ENCODE data around the gene TRAM2. TPM values are rescaled to one million over a fixed set of nuclear protein-coding genes. Genes with fewer than 3 reads are reported as not detected.

The TRAM2 gene
- total RNA-seq, 5 donors from 2014 or later (not counting 1 experiment from before 2014, with no cell fraction given), result 8.8 to 12.1 (median 9.3) TPM

DNA sequence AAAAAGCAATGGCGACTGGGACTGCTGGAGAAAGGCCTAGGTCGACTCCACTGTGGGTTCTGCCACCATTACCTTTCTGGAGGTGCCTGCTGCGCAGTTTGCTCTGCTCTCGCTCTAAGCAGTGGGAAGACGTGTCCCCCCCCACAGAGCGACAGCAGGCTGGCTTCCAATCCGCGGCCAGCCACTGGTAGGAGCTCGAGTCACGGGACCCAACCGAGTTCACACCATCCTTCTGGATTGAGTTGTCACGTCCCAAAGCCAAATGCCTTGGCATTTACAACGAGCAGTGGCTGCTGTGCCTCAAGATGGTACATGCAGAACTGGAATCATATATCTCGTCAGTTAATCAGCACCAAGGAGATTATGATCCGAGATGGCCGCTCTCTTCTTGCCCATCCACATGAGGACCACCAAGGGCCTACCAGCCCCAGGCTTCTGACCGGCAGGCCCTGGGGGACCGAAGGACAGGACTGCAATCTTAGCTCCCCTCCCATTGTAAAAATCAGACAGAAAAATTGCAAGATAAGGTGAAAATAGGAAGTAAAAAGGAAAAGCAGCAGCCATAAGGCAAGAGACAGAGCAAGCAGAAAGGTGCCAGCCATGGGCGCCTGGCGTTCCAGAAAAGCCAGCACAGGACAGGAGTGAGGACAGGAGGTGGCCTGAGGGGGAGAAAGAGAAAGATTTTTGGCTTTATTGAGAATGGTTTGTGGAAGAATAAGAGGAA is 74.4 kb downstream of the TRAM2 start:
- H3K4me3 Mint-ChIP-seq, result no peak overlapping the region
- WGBS (ENCODE audit: insufficient coverage), result 86% methylated on average over 18 of the region's 20 CpGs

DNA sequence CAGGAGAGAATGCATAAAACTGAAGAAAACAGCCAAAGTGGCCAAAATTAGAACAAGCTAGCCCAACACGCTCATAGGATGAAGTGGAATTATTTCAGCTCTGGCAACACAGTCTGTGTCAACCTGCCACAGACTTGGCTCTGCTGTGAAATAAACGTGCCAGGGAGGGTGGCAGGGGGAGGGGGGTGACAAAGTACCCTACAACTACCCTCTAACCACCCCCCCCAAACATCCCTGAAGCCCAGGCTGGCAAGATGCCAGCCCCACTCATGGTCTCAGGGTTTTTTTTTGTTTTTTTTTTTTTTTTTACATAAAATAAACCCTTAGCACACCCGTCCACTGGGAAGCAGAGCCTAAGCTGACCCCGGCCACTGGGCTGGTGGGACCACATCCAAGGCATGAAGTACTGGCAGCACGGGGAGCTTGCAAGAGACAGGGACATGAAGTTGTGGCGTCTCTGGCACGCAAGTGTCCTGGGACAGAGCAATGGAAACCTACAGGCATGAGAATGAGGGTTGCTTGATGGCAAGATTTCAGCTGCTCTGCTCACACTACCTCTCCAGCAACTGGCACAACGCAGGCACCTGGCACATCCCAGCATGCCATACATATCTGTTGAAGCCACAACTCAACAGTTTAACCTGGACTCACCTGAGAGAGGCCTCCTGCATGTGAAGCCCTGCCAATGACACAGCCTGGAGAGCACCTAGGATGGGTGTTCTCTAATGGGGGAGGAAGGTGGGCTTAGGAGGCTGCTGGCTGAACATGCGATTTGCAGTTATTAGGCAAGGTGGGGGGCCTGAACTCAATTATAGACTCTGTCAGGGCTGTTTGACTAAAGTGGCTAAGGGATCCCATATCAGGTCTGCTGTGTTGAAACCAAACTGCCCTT is 76.4 kb downstream of the TRAM2 start:
- H3K27ac ChIP-seq (ENCODE audit: low read length), result no peak overlapping the region
- DNase-seq, result no peak
- Mint-ChIP-seq H3K4me1 (no peaks in the 10 kb centered on the region), H3K36me3 (peaks cover 24% of the 10 kb centered on the region), H3K9me3 (no peaks in the 10 kb centered on the region), H3K27me3 (no peaks in the 10 kb centered on the region), H3K27ac (no peak overlapping the region), H3K4me3 (no peak overlapping the region)
- no peak for ATAC-seq (replicated peaks in 1 of 4)
- no peaks in the 10 kb centered on the region for H3K9me3 ChIP-seq
- H3K36me3 ChIP-seq (ENCODE audit: control insufficient read depth in 2 of 2, extremely low read depth in 1 of 2, insufficient read depth in 1 of 2, low read length in 1 of 2), result peaks cover 4 to 6% of the 10 kb centered on the region in 2 donors
- H3K27me3 ChIP-seq (replicated peaks in 1 of 2; ENCODE audit: control insufficient read depth in 2 of 2, extremely low read depth in 1 of 2, insufficient read depth in 2 of 2, low read length in 1 of 2), result no peaks in the 10 kb centered on the region
- H3K4me3 ChIP-seq (ENCODE audit: control insufficient read depth in 1 of 2, extremely low read depth in 1 of 2, low read length in 1 of 2), result no peak overlapping the region
- H3K4me1 ChIP-seq (ENCODE audit: control insufficient read depth in 1 of 2, extremely low read depth in 1 of 2, insufficient read depth in 2 of 2, low read length in 2 of 2), result peaks cover 0 to 9% of the 10 kb centered on the region in 2 experiments
- ChIA-PET POLR2A (no interaction called here), CTCF (no interaction called here)
- 86% methylated on average over 6 of the region's 9 CpGs for WGBS (ENCODE audit: insufficient coverage)

More for the DNA sequence above, 74.4 kb downstream of the TRAM2 start:
- ChIA-PET CTCF (no interaction called here), POLR2A (no interaction called here)
- DNase-seq (no peak), ATAC-seq (replicated peaks in 1 of 4) (no peak)
- no peaks in the 10 kb centered on the region for H3K9me3 Mint-ChIP-seq
- Histone ChIP-seq H3K36me3 (ENCODE audit: control insufficient read depth in 2 of 2, extremely low read depth in 1 of 2, insufficient read depth in 1 of 2, low read length in 1 of 2) (peaks cover 4 to 19% of the 10 kb centered on the region in 2 donors), H3K9me3 (no peaks in the 10 kb centered on the region), H3K27me3 (replicated peaks in 1 of 2; ENCODE audit: control insufficient read depth in 2 of 2, extremely low read depth in 1 of 2, insufficient read depth in 2 of 2, low read length in 1 of 2) (no peaks in the 10 kb centered on the region), H3K27ac (ENCODE audit: low read length) (no peak overlapping the region), H3K4me1 (ENCODE audit: control insufficient read depth in 1 of 2, extremely low read depth in 1 of 2, insufficient read depth in 2 of 2, low read length in 2 of 2) (peaks cover 0 to 9% of the 10 kb centered on the region in 2 experiments), H3K4me3 (ENCODE audit: control insufficient read depth in 1 of 2, extremely low read depth in 1 of 2, low read length in 1 of 2) (no peak overlapping the region)
- no peak overlapping the region for H3K27ac Mint-ChIP-seq
- peaks cover 34% of the 10 kb centered on the region for H3K36me3 Mint-ChIP-seq
- no peaks in the 10 kb centered on the region for H3K27me3 Mint-ChIP-seq
- no peaks in the 10 kb centered on the region for H3K4me1 Mint-ChIP-seq

DNA sequence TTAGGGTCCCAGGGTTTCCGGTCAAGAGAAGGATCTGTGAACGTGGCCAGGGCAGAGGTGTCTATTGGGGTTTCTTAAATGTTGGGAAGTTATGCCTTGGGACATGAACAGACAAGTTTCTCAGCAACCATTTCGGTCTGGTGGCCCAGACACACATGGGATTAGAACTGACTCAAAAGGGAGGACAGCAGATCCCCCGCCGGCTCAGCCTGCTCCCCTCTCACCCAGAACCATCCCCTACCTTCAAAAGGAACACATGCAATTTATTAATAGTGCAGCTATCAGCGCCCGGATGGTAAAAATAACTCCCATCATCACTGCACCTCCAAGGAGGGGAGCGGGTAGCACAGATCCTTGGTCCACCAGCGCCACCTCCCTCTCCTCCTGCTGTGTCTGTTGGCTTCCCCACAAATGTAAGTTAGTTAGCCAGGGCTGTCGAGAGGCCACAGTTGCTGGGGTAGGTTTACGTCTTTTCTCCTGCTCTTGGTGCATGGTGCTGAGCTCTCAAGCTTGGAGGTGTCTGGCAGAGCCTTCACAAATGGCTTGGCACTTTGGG is 77.1 kb downstream of the TRAM2 start:
- whole genome bisulfite sequencing (ENCODE audit: insufficient coverage), result 100% methylated on average over 2 of the region's 11 CpGs
- H3K9me3 ChIP-seq, result no peaks in the 10 kb centered on the region
- H3K36me3 ChIP-seq (ENCODE audit: control insufficient read depth in 2 of 2, extremely low read depth in 1 of 2, insufficient read depth in 1 of 2, low read length in 1 of 2), result peaks cover under 1 to 2% of the 10 kb centered on the region in 2 donors
- no peak for DNase-seq
- Mint-ChIP-seq H3K36me3 (peaks cover 21% of the 10 kb centered on the region), H3K4me1 (no peaks in the 10 kb centered on the region), H3K9me3 (peaks cover 4 to 6% (median 5%) of the 10 kb centered on the region in 3 donors), H3K27me3 (no peaks in the 10 kb centered on the region), H3K27ac (no peak overlapping the region), H3K4me3 (no peak overlapping the region)
- H3K27me3 ChIP-seq (replicated peaks in 1 of 2; ENCODE audit: control insufficient read depth in 2 of 2, extremely low read depth in 1 of 2, insufficient read depth in 2 of 2, low read length in 1 of 2), result no peaks in the 10 kb centered on the region
- no peak overlapping the region for H3K4me3 ChIP-seq (ENCODE audit: control insufficient read depth in 1 of 2, extremely low read depth in 1 of 2, low read length in 1 of 2)
- CTCF ChIA-PET, result interaction anchor here in 1 of 2 donors (0.6 kb wide), 1 partner anchor 55 kb away, joined by 5 read pairs; no protein-coding TSS in a partner anchor
- H3K4me1 ChIP-seq (ENCODE audit: control insufficient read depth in 1 of 2, extremely low read depth in 1 of 2, insufficient read depth in 2 of 2, low read length in 2 of 2), result peaks cover 0 to 9% of the 10 kb centered on the region in 2 experiments
- no peak overlapping the region for H3K27ac ChIP-seq (ENCODE audit: low read length)
- no peak for ATAC-seq (replicated peaks in 1 of 4)
- POLR2A ChIA-PET, result no interaction called here

DNA sequence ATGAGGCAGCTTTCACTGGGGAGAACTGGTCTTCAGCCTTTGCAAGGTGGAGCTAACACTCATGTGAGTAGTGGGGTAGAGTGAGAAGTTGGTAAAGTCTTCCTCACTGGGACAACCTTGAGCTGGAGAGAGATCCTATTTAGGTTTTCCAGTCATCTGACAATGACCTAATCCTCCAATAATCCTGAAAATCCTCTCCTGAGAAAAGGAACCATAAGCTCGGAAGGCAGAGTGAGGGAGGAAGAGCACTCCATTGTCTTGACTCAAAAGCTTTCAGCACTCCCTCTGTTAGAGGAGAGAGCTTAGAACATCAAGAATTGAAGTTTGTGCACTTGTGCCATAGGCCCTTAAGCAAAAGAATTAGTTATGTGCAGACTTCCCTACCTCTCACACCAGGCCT is 77.8 kb downstream of the TRAM2 start:
- H3K4me1 Mint-ChIP-seq, result no peaks in the 10 kb centered on the region
- H3K4me3 Mint-ChIP-seq, result no peak overlapping the region
- no CpG with 5 or more reads among the region's 1 CpG for WGBS (ENCODE audit: insufficient coverage)
- H3K36me3 Mint-ChIP-seq, result peaks cover 19% of the 10 kb centered on the region
- H3K27me3 Mint-ChIP-seq, result no peaks in the 10 kb centered on the region
- H3K4me1 ChIP-seq (ENCODE audit: control insufficient read depth in 1 of 2, extremely low read depth in 1 of 2, insufficient read depth in 2 of 2, low read length in 2 of 2), result peaks cover 0 to 1% of the 10 kb centered on the region in 2 experiments
- peaks cover 0 to 2% of the 10 kb centered on the region in 2 donors for H3K36me3 ChIP-seq (ENCODE audit: control insufficient read depth in 2 of 2, extremely low read depth in 1 of 2, insufficient read depth in 1 of 2, low read length in 1 of 2)
- H3K27ac ChIP-seq (ENCODE audit: low read length), result no peak overlapping the region
- no peak for DNase-seq
- no peaks in the 10 kb centered on the region for H3K9me3 ChIP-seq
- H3K27ac Mint-ChIP-seq, result no peak overlapping the region
- H3K9me3 Mint-ChIP-seq, result peaks cover 4 to 12% (median 7%) of the 10 kb centered on the region in 3 donors
- no peak for ATAC-seq (replicated peaks in 1 of 4)
- H3K27me3 ChIP-seq (replicated peaks in 1 of 2; ENCODE audit: control insufficient read depth in 2 of 2, extremely low read depth in 1 of 2, insufficient read depth in 2 of 2, low read length in 1 of 2), result no peaks in the 10 kb centered on the region
- no peak overlapping the region for H3K4me3 ChIP-seq (ENCODE audit: control insufficient read depth in 1 of 2, extremely low read depth in 1 of 2, low read length in 1 of 2)
- ChIA-PET POLR2A (no interaction called here), CTCF (interaction anchor here in 1 of 2 donors (0.6 kb wide), 2 partner anchors 54 to 131 kb away, joined by 3 to 5 read pairs; no protein-coding TSS in a partner anchor)

DNA sequence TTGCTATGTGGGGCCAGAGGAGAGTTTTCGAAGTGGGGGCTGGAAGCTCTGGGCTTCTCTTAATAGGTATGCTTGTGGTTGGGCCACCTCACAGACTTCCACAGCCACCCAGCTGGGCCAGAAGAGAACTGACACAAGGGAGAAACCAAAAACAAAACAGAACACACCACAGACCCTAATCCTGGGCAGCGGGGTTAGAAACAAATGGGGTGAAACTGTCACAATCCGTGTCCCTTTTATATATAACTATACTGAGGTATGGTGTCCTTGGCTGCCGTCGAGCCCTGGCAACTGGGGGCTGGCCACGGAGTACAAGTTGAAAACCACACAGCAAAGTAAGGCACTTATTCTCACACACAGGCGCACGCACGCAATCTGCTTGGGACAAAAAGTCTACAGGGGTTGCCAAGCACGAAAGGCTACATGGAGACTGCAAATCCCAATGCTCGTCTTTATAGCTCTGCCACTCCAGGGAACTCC is 78.3 kb downstream of the TRAM2 start:
- ATAC-seq (replicated peaks in 1 of 4), result no peak
- Histone ChIP-seq H3K36me3 (ENCODE audit: control insufficient read depth in 2 of 2, extremely low read depth in 1 of 2, insufficient read depth in 1 of 2, low read length in 1 of 2) (no peaks in the 10 kb centered on the region), H3K9me3 (no peaks in the 10 kb centered on the region), H3K27ac (ENCODE audit: low read length) (no peak overlapping the region), H3K4me3 (ENCODE audit: control insufficient read depth in 1 of 2, extremely low read depth in 1 of 2, low read length in 1 of 2) (no peak overlapping the region), H3K4me1 (ENCODE audit: control insufficient read depth in 1 of 2, extremely low read depth in 1 of 2, insufficient read depth in 2 of 2, low read length in 2 of 2) (no peaks in the 10 kb centered on the region), H3K27me3 (replicated peaks in 1 of 2; ENCODE audit: control insufficient read depth in 2 of 2, extremely low read depth in 1 of 2, insufficient read depth in 2 of 2, low read length in 1 of 2) (no peaks in the 10 kb centered on the region)
- Mint-ChIP-seq H3K27me3 (no peaks in the 10 kb centered on the region), H3K27ac (no peak overlapping the region), H3K4me3 (no peak overlapping the region), H3K36me3 (peaks cover 15% of the 10 kb centered on the region), H3K9me3 (peaks cover 4 to 12% (median 7%) of the 10 kb centered on the region in 3 donors), H3K4me1 (no peaks in the 10 kb centered on the region)
- 100% methylated on average over 4 of the region's 11 CpGs for WGBS (ENCODE audit: insufficient coverage)
- ChIA-PET CTCF (interaction anchor here in 1 of 2 donors (0.6 kb wide), 1 partner anchor 130 kb away, joined by 3 read pairs; no protein-coding TSS in a partner anchor), POLR2A (no interaction called here)
- DNase-seq, result no peak
